ENCODE measurements around the gene MFAP3. TPM values are rescaled to one million over a fixed set of nuclear protein-coding genes. Genes with fewer than 3 reads are reported as not detected.

MFAP3 gene
- total RNA-seq: 84.4 and 103 TPM in 2 replicates

DNA sequence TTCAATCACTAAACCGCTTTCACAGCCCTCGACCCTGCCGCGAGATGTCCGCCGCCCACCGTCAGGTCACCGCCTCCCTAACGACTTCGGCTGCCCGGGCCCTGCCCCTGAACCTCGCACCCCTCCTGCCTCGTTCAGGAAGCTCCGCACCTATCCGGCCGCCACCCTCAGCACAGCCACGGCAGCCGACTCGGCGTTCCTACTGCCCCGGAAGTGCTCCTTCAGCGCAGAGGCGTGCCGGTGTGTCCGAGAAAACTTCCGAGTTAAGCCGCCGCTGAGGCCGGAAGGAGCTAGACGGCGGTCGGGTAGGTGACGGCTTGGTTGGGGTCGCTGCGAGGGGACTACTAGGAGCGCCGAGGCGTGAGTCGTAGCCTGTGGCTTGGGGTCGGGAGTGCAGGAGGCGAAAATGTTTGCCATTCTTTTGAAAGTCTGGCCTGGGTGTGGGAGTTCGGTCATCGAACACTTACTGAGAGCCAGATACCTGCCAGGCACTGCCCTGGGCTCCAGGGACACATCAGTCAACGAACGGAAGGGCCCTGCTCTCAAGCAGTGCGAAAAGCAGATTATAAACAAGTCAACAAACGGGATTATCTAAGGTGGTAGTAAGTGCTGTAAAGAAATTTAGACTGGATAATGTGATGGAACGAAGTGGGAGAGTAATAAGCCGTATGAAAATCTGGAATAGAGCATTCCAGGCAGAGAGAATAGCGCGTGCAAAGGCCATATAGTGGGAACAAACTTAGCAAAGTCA, at the start of gene MFAP3, which contains the start of gene FAM114A2:
TSS of gene MFAP3 (plus strand) at position 261 of the 751 bp plus-strand sequence. CDS start 10,756 bp downstream, outside the sequence.
TSS of gene FAM114A2 (minus strand) at position 204 of the 751 bp plus-strand sequence. CDS start 3,957 bp downstream, outside the sequence.

Other genes starting within 250 kb of the MFAP3 start
- gene FAM114A2, start 57 bp upstream of the MFAP3 start, total RNA-seq: 39.8 and 42.7 TPM in 2 replicates
- gene GALNT10, start 151.8 kb downstream of the MFAP3 start, total RNA-seq: 64.6 and 66.2 TPM in 2 replicates

All from hair follicle dermal papilla cell (primary cell).